ENCODE results near the gene LHFPL3. TPM values are rescaled to one million over a fixed set of nuclear protein-coding genes. Genes with fewer than 3 reads are reported as not detected.

Gene LHFPL3
- total and polyA plus RNA-seq, 9 of the 15 experiments (the other 6 are each of a cell fraction or from before 2014, with no cell fraction given) = 0.21 to 0.52 TPM; not detected in 7

DNA sequence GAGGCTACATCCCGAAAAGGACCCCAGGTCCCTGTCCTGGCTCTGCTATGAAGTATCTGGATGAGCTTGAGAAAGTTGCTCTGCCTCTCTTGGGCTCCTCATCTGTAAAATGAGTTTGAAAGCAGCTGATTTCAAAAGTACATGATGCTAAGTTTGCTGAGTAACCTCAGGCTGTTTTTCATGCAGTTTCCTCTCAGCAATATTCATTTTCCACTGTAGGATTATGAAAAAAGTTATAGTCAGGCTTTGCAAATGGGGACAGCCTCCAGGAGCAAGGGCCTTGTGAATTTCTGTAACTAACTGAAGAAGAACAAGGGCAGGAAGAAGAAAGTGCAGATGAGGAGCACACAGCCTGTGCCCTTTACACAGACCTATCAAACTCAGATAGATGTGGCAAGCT is 518.3 kb downstream of the LHFPL3 start:
- CTCF ChIA-PET (ENCODE audit: low intra/inter-chr PET ratio) = no interaction called here
- Histone ChIP-seq H3K27me3 (ENCODE audit: control insufficient read depth in 2 of 2, insufficient read depth in 2 of 2, low read length in 2 of 2) (peaks cover 27 to 34% of the 10 kb centered on the region in 2 experiments), H3K27ac (ENCODE audit: extremely low read depth, low read depth, low read length) (no peak overlapping the region), H4K20me1 (replicated peaks; ENCODE audit: control insufficient read depth, insufficient read depth, low read length) (no peaks in the 10 kb centered on the region; the same call in 1 of the 2 replicates), H3K79me2 (ENCODE audit: control insufficient read depth, insufficient read depth, low read length) (no peaks in the 10 kb centered on the region), H3K9ac (ENCODE audit: insufficient read depth in 1 of 2, low read depth in 2 of 2, low read length in 2 of 2) (no peak overlapping the region), H3K36me3 (ENCODE audit: control insufficient read depth, insufficient read depth, low read length) (no peaks in the 10 kb centered on the region), H3K4me1 (replicated peaks in 1 of 2; ENCODE audit: control insufficient read depth in 2 of 2, insufficient read depth in 2 of 2, low read length in 2 of 2) (peaks cover 0 to 9% of the 10 kb centered on the region in 2 experiments; a peak in 3 of 5 replicates), H3K4me2 (ENCODE audit: insufficient read depth, low read length) (no peak overlapping the region), H3K9me3 (replicated peaks; ENCODE audit: control insufficient read depth, insufficient read depth, low read depth, low read length) (no peaks in the 10 kb centered on the region), H3K4me3 (no peak overlapping the region), H3K9me1 (ENCODE audit: control insufficient read depth, insufficient read depth, low read length) (no peaks in the 10 kb centered on the region), H2AFZ (ENCODE audit: low read depth, low read length) (no peak overlapping the region)
- no peak for TF ChIP-seq ARID2 (IDR thresholded peaks at IDR 0.05)
- no peak for TF ChIP-seq XRCC5 (IDR thresholded peaks at IDR 0.05; ENCODE audit: low read depth, low read length)
- no peak for TF ChIP-seq RB1 (IDR thresholded peaks at IDR 0.05; ENCODE audit: low read depth)
- TF ChIP-seq SMC3 (conservative IDR thresholded peaks at IDR 0.05; ENCODE audit: insufficient read depth, low read depth, low read length) = no peak
- TF ChIP-seq, protein P1, sequence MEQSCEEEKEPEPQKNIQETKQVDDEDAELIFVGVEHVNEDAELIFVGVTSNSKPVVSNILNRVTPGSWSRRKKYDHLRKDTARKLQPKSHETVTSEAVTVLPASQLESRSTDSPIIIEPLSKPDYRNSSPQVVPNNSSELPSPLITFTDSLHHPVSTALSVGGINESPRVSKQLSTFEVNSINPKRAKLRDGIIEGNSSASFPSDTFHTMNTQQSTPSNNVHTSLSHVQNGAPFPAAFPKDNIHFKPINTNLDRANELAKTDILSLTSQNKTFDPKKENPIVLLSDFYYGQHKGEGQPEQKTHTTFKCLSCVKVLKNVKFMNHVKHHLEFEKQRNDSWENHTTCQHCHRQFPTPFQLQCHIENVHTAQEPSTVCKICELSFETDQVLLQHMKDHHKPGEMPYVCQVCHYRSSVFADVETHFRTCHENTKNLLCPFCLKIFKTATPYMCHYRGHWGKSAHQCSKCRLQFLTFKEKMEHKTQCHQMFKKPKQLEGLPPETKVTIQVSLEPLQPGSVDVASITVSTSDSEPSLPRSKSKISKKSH (CRISPR knock-in tag; IDR thresholded peaks at IDR 0.05) = no peak
- TF ChIP-seq FUS (optimal IDR thresholded peaks at IDR 0.05; ENCODE audit: low read depth, low read length) = no peak
- TF ChIP-seq FOXP1 (CRISPR knock-in tag; IDR thresholded peaks at IDR 0.05) = no peak
- TF ChIP-seq, protein P2, sequence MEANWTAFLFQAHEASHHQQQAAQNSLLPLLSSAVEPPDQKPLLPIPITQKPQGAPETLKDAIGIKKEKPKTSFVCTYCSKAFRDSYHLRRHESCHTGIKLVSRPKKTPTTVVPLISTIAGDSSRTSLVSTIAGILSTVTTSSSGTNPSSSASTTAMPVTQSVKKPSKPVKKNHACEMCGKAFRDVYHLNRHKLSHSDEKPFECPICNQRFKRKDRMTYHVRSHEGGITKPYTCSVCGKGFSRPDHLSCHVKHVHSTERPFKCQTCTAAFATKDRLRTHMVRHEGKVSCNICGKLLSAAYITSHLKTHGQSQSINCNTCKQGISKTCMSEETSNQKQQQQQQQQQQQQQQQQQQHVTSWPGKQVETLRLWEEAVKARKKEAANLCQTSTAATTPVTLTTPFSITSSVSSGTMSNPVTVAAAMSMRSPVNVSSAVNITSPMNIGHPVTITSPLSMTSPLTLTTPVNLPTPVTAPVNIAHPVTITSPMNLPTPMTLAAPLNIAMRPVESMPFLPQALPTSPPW (CRISPR knock-in tag; IDR thresholded peaks at IDR 0.05) = no peak
- no peak for TF ChIP-seq SMARCB1 (IDR thresholded peaks at IDR 0.05; ENCODE audit: insufficient read length, low read depth)
- no peak for TF ChIP-seq HSF4 (CRISPR knock-in tag; IDR thresholded peaks at IDR 0.05; ENCODE audit: borderline replicate concordance)
- no peak for TF ChIP-seq HIVEP1 (CRISPR knock-in tag; IDR thresholded peaks at IDR 0.05)
- no peak for TF ChIP-seq DIDO1 (tag; IDR thresholded peaks at IDR 0.05; ENCODE audit: low read depth)
- TF ChIP-seq, protein P3, sequence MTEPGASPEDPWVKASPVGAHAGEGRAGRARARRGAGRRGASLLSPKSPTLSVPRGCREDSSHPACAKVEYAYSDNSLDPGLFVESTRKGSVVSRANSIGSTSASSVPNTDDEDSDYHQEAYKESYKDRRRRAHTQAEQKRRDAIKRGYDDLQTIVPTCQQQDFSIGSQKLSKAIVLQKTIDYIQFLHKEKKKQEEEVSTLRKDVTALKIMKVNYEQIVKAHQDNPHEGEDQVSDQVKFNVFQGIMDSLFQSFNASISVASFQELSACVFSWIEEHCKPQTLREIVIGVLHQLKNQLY (CRISPR knock-in tag; conservative IDR thresholded peaks at IDR 0.05) = no peak
- no peak for TF ChIP-seq ZNF583 (CRISPR knock-in tag; IDR thresholded peaks at IDR 0.05)
- TF ChIP-seq, protein P4, sequence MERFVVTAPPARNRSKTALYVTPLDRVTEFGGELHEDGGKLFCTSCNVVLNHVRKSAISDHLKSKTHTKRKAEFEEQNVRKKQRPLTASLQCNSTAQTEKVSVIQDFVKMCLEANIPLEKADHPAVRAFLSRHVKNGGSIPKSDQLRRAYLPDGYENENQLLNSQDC (CRISPR knock-in tag; IDR thresholded peaks at IDR 0.05) = no peak
- TF ChIP-seq, protein P5, sequence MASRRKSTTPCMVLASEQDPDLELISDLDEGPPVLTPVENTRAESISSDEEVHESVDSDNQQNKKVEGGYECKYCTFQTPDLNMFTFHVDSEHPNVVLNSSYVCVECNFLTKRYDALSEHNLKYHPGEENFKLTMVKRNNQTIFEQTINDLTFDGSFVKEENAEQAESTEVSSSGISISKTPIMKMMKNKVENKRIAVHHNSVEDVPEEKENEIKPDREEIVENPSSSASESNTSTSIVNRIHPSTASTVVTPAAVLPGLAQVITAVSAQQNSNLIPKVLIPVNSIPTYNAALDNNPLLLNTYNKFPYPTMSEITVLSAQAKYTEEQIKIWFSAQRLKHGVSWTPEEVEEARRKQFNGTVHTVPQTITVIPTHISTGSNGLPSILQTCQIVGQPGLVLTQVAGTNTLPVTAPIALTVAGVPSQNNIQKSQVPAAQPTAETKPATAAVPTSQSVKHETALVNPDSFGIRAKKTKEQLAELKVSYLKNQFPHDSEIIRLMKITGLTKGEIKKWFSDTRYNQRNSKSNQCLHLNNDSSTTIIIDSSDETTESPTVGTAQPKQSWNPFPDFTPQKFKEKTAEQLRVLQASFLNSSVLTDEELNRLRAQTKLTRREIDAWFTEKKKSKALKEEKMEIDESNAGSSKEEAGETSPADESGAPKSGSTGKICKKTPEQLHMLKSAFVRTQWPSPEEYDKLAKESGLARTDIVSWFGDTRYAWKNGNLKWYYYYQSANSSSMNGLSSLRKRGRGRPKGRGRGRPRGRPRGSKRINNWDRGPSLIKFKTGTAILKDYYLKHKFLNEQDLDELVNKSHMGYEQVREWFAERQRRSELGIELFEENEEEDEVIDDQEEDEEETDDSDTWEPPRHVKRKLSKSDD (conservative IDR thresholded peaks at IDR 0.05; ENCODE audit: low read length) = no peak
- TF ChIP-seq MEIS2 (IDR thresholded peaks at IDR 0.05; ENCODE audit: partially characterized antibody) = no peak
- POLR2A ChIA-PET = interaction anchor here (1.3 kb wide), 1 partner anchor 11 kb away, joined by 5 read pairs; no protein-coding TSS in a partner anchor
- WGBS (ENCODE audit: insufficient coverage, low coverage, missing lambda C conversion rate) = 0% methylated on average over 1 of the region's 1 CpG
- no peak for ATAC-seq
- in situ Hi-C loops (cut with MboI) = no loop called here
- intact Hi-C loops (cut with micrococcal nuclease) = loop anchor here (10.0 kb wide), 2 partner anchors 572 to 1322 kb away; no protein-coding TSS in a partner anchor
- BruUV-seq (replicated peaks) = no TSS peak
- DNase-seq (ENCODE audit: extremely low read depth in 1 of 4, low spot score in 3 of 4) = no peak
- no peak for FAIRE-seq

All from K562 (cell line).